ENCODE measurements around the gene C22orf23. TPM values are rescaled to one million over a fixed set of nuclear protein-coding genes. Genes with fewer than 3 reads are reported as not detected.

C22orf23 gene
- total RNA-seq, 1 donor from 2014 or later = 0.93 TPM

DNA sequence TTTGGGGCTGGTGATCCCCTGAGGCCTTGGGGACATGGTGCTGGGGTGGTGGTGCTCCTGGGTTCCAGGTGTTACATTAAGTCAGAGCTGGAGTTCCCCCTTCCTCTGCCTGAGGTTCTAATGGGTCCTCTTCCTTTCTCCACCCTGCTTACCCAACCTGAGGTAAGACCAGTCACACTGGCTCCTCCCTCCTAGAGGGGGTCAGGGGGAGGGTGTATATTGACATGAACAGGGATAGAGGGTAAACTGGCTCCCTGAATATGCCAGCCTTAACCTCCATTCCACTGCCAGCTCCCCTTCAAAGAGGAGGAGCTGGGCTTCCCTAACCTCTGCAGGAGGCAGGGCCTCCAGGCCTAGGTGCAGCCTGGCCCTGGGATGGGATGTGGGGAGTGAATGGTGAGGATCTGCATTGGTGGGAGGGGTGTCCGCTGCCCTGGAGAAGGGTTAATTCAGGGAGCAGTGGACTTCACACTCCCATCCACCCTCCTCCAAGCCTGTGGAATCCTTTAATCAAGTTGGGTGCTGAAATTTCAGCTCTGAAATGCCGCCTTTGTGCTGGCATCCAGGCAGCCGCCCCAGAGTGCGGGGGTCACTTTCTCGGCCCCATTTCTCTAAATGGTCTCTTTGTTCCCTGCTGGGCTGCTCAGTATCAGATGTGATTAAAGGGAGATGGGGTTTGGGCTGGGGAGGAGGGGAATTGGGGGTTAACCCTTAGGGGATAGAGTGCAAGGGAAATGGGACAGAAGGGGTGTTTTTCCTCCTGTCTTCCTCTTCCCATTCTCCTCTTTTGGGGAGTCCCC is 15.3 kb upstream of the C22orf23 start:
- Mint-ChIP-seq H3K9me3 (ENCODE audit: low read depth) (no peaks in the 10 kb centered on the region), H3K4me1 (ENCODE audit: low read depth) (peaks cover 5% of the 10 kb centered on the region), H3K36me3 (ENCODE audit: insufficient read depth) (peaks cover 18% of the 10 kb centered on the region), H3K27ac (no peak overlapping the region), H3K27me3 (no peaks in the 10 kb centered on the region), H3K4me3 (ENCODE audit: low read depth) (no peak overlapping the region)
- no peak for DNase-seq (ENCODE audit: low spot score, unreplicated experiment)
- TF ChIP-seq, protein P1, sequence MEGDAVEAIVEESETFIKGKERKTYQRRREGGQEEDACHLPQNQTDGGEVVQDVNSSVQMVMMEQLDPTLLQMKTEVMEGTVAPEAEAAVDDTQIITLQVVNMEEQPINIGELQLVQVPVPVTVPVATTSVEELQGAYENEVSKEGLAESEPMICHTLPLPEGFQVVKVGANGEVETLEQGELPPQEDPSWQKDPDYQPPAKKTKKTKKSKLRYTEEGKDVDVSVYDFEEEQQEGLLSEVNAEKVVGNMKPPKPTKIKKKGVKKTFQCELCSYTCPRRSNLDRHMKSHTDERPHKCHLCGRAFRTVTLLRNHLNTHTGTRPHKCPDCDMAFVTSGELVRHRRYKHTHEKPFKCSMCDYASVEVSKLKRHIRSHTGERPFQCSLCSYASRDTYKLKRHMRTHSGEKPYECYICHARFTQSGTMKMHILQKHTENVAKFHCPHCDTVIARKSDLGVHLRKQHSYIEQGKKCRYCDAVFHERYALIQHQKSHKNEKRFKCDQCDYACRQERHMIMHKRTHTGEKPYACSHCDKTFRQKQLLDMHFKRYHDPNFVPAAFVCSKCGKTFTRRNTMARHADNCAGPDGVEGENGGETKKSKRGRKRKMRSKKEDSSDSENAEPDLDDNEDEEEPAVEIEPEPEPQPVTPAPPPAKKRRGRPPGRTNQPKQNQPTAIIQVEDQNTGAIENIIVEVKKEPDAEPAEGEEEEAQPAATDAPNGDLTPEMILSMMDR (IDR thresholded peaks at IDR 0.05; ENCODE audit: unreplicated experiment) = no peak

DNA sequence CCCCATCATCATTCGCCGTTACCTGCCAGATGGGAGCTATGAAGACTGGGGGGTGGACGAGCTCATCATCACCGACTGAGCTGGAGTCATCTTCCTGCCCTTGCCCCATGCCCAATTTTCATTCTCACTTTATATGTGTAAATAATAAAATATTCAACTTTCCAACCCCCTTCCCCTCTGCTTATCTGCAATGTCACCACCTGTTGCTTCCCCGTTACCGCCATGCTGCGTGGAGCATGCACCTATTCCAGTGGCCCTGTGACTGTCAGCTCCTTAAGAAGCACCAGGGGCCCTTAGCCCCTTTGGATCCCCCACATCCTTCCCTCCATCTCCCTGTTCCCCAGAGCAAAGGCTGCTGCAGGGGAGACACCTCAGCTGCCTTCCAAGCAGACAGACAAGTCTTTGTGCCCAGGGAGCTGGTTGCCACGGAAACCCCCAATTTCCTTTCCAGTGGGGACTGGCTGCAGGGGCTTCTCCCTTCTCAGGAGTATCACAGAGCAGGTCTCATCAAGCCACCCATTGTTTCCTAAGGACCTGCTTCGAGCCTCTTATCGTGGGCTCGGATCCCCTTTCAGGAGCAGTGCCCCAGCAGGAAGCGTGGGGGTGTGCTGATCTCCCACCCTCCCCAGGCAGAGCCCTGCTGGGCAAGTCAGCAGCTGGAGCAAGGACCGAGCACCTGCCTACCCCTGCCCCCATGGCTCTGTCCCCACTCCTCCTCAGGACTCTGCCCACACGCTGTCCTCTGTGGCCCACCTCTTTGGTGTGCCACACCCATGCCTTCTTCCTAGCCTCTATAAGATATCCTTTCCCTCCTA is 14.4 kb upstream of the C22orf23 start:
- no peak overlapping the region for H3K4me3 Mint-ChIP-seq (ENCODE audit: low read depth)
- H3K9me3 Mint-ChIP-seq (ENCODE audit: low read depth) = no peaks in the 10 kb centered on the region
- no peaks in the 10 kb centered on the region for H3K27me3 Mint-ChIP-seq
- H3K4me1 Mint-ChIP-seq (ENCODE audit: low read depth) = peaks cover 5% of the 10 kb centered on the region
- H3K27ac Mint-ChIP-seq = peak overlapping the region; percentile 56
- peaks cover 18% of the 10 kb centered on the region for H3K36me3 Mint-ChIP-seq (ENCODE audit: insufficient read depth)
- DNase-seq (ENCODE audit: low spot score, unreplicated experiment) = no peak
- TF ChIP-seq, protein P1 (IDR thresholded peaks at IDR 0.05; ENCODE audit: unreplicated experiment) = no peak

DNA sequence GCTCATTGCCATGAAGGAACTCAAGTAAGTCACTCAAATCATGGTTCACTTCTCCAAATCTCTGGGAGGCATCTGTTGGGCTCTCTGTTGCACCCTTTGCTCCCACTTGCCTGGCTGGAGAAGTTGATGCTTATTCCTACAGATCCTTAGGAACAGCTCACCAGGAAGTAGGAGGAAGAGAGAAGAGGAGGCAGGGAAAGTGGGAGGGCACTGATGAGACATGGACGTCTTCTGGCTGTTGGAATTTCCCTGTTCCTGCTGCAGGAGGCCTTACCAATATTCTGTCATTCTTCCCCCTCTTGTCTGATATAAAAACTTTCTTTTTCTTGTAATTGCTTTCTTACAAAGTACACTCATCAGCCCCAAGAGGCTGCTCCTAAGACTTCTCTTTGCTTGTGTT is 13.7 kb upstream of the C22orf23 start:
- H3K27ac Mint-ChIP-seq = peak overlapping the region; percentile 19
- no peaks in the 10 kb centered on the region for H3K27me3 Mint-ChIP-seq
- H3K4me3 Mint-ChIP-seq (ENCODE audit: low read depth) = no peak overlapping the region
- H3K4me1 Mint-ChIP-seq (ENCODE audit: low read depth) = peaks cover 5% of the 10 kb centered on the region
- no peak for DNase-seq (ENCODE audit: low spot score, unreplicated experiment)
- no peaks in the 10 kb centered on the region for H3K9me3 Mint-ChIP-seq (ENCODE audit: low read depth)
- H3K36me3 Mint-ChIP-seq (ENCODE audit: insufficient read depth) = peaks cover 21% of the 10 kb centered on the region
- TF ChIP-seq, protein P1 (IDR thresholded peaks at IDR 0.05; ENCODE audit: unreplicated experiment) = no peak

DNA sequence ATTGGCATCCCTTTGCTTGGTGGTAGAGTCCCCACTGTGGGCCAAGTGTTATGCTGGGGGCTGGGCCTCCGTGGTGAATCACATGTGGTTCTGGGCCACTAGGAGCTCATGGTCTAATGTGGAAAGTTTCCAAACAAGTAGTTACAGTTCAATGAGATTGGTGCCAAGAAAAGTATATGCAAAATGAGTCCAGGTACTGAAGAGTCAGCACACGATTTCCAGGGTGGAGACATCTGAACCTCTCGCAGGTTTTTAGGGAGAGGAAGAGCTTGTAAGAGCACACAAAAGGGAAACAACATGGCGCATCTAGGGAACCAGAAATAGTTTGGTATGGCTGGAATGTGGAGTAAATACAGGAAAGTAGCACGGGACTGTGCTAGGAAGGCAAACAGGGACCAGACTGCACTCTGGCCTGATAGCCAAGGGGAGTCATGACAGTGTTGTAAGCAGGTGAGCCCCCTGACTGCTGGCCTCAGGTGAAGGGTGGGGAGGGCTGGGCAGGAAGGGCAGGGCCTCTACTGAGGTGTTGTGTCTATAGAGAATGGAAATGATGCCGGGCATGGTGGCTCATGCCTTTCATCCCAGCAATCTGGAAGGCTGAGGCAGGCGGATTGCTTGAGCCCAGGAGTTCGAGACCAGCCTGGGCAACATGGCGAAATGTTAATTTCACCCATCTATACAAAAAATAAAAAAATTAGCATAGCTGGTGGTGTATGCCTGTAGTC is 12.7 kb upstream of the C22orf23 start:
- Mint-ChIP-seq H3K9me3 (ENCODE audit: low read depth) (no peaks in the 10 kb centered on the region), H3K36me3 (ENCODE audit: insufficient read depth) (peaks cover 24% of the 10 kb centered on the region), H3K27ac (no peak overlapping the region), H3K4me3 (ENCODE audit: low read depth) (no peak overlapping the region), H3K27me3 (no peaks in the 10 kb centered on the region), H3K4me1 (ENCODE audit: low read depth) (peaks cover 5% of the 10 kb centered on the region)
- DNase-seq (ENCODE audit: low spot score, unreplicated experiment) = no peak
- TF ChIP-seq, protein P1 (IDR thresholded peaks at IDR 0.05; ENCODE audit: unreplicated experiment) = no peak

DNA sequence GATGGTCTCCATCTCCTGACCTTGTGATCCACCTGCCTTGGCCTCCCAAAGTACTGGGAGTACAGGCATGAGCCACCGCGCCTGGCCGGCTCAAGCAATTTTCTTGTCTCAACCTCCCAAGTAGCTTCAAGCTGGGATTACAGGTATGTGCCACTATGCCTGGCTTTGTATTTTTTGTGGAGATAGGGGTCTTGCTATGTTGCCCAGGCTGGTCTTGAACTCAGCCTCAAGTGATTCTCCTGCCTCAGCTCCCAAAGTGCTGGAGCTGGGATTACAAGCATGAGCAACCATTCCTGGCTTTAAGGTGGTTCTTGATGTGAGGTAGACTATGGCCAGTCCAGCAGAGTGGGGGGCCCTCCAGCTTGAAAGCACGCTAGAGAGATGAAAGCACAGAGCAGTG is 7.7 kb upstream of the C22orf23 start:
- H3K9me3 Mint-ChIP-seq (ENCODE audit: low read depth) = no peaks in the 10 kb centered on the region

More for the DNA sequence above, 7.7 kb upstream of the C22orf23 start:
- H3K4me3 Mint-ChIP-seq (ENCODE audit: low read depth) = no peak overlapping the region
- H3K36me3 Mint-ChIP-seq (ENCODE audit: insufficient read depth) = peaks cover 37% of the 10 kb centered on the region
- no peak for DNase-seq (ENCODE audit: low spot score, unreplicated experiment)
- H3K4me1 Mint-ChIP-seq (ENCODE audit: low read depth) = no peaks in the 10 kb centered on the region
- TF ChIP-seq, protein P1 (IDR thresholded peaks at IDR 0.05; ENCODE audit: unreplicated experiment) = no peak
- H3K27ac Mint-ChIP-seq = no peak overlapping the region
- H3K27me3 Mint-ChIP-seq = no peaks in the 10 kb centered on the region
